Loucy (cell line): ENCODE results near the gene CIRBP.

Experiments
- CTCF ChIP-seq: fragments of 200-600 bp; sonication (generic); conservative IDR thresholded peaks from 2 replicates; pipeline ENCODE4 v1.5.1; 2014; ENCODE audit warnings: mild to moderate bottlenecking, antibody characterized with exemption, low read length
- EZH2phosphoT487 ChIP-seq: fragments of 200-600 bp; IDR thresholded peaks from 2 replicates; pipeline ENCODE4 v1.6.1; 2018; ENCODE audit warnings: antibody characterized with exemption, mild to moderate bottlenecking, moderate library complexity, borderline replicate concordance

- TF ChIP-seq EZH2phosphoT487 (no peak), CTCF (peak; percentile 97)
Observed at GRCh38 chr19:1279782-1280341, 10.7 kb downstream of the CIRBP start.
